Stimulated activated CD8-positive, alpha-beta memory T cell treated with anti-CD3 and anti-CD28 coated beads, Interleukin-2, amount 100 ng/mL, for 1 hour (primary cell): ENCODE data around the gene FAM107B.

Experiments used
- DNase-seq, 2 donors: peaks; one replicate each; pipeline ENCODE4 v3.0.0-alpha.2; 2020; ENCODE audit warnings: low read depth in 2 of 2

FAM107B gene

GRCh38 chr10:14776546-14776945 lies 1.8 kb upstream of the FAM107B start:
- no peak for DNase-seq

DNA sequence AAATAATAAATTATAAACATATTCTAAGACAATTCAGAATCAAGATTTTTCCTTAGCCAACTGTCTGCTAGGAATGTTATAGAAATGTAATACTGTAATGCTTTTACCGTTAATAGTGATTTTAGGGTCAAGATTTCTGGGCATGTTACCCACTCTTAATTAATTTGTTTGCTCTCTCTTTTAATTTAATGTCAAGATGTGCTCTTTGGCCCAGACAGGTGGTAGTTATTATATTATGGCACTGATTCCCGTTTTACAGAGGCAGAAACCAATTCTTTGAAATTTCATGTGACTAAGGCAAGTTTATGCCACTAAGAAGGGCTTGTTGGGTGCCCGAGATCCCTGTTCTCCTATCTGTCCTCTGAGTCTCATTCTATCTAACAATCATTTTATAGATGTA lies 959 bp upstream of the FAM107B start:
- no peak for DNase-seq

DNA sequence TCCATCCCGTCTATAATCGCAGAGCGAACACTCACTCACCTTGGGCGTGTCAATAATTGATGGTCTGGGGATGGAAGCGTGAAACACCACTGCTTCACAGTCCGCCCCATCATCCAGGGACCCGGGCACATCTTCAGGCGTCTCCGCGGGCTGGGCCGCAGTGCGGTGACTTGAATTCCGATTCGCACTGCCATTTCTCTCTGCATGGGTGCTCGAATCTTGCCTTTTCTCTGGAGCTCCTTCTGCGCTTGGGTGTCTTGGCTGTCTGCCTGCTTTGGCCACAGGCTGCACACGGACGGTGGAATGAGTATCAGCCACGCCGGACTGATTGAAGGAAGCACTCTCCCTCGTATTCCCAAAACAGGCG lies 500 bp downstream of the FAM107B start:
- DNase-seq, result no peak

DNA sequence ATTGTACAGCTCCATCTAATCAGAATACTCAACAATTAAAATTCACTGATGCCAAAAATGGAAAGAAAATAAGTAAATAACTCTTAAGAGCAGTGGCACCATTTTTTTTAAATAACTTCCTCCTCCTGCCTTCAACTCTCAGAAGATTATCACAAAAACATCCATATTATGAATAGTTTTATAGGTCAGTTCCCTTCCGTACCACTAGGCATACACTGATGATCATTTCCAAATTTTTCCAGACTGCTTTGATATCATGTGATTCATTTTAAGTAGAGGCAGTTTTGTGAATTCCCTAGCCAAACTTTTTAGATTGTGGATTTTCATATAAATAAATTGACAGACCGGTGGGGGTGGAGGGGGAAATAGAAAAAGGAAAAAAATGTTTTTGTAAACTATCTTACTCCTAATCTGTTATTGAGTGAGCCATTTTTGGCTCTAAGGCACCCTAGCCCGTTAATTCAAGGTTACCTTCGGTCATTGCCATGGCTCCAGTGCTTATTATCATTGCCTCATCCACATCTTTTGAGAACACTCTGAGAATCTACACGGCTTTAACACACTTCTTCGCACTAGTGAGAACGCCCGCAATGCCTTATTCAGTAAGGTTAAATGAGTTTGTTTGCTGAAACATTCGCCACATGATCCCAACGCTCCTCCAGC lies 1.0 kb downstream of the FAM107B start:
- no peak for DNase-seq

DNA sequence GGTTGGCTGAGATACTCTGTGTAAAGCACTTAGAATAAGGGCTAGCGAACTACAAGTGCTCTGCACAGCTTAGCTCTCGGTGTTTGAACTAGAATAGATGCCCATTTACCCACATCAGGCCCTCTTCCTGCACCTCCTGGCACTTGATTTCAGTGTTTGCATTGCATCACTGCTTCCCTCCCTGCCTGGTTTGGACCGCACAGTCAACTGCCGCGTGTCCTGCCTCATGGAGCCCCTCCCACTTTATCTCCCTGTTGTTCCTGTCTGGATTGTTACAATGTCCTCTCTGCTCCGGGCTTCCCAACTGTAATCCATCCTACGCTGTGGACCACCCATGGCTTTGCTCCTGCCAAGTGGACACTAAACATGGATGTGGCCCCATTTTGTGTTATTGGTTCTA lies 2.3 kb downstream of the FAM107B start:
- DNase-seq, result no peak

GRCh38 chr10:14770927-14771326 lies 3.8 kb downstream of the FAM107B start:
- DNase-seq, result no peak

GRCh38 chr10:14761372-14761771 lies 13.3 kb downstream of the FAM107B start:
- no peak for DNase-seq

DNA sequence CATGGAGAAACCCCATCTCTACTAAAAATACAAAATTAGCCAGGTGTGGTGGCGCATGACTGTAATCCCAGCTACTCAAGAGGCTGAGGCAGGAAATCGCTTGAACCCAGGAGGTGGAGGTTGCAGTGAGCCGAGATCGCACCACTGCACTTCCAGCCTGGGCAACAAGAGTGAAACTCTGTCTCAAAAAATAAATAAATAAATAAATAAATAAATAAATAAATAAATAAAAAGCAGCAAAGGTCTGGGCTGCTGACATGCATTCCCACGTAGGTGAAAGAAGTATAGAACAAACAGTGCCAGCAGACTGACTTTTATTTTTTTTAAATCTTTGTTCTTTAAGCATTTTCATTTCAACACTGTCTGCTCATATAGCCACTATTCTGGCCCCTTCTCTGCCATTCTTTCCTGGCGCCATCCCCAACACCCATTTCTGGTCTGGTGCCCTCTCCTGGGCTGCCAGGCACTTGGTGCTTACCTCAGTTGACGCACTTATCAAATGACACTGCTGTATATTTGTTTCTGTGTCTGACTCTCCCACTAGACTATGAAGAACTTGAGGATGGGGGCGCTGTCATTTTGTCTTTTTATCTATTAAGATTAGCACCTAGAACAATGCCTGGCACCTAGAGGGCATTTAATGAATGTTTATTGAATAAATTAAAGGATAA lies 15.6 kb downstream of the FAM107B start:
- no peak for DNase-seq

DNA sequence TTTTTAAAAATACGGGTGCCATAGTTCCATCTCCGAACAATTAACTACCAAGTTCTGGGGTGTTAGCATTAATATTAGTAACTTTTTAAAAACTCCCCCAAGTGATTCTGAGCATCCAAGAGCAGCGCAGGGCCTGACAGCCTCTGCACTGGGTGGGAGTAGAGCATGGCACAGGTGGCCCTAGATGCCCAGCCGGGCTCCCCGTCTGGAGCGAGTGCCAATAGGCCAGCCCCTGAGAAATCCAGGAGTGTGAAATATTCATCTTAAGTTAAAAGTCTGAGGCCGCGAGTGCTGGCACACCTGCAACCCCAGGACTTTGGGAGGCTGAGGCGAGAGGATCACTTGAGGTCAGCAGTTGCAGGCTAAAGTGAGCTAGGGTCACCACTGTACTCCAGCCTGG lies 16.2 kb downstream of the FAM107B start:
- no peak for DNase-seq

- DNase-seq, result no peak
Measured at GRCh38 chr10:14757986-14758385, 16.7 kb downstream of the FAM107B start.

- no peak for DNase-seq
Measured at GRCh38 chr10:14757394-14757793, 17.3 kb downstream of the FAM107B start.

DNA sequence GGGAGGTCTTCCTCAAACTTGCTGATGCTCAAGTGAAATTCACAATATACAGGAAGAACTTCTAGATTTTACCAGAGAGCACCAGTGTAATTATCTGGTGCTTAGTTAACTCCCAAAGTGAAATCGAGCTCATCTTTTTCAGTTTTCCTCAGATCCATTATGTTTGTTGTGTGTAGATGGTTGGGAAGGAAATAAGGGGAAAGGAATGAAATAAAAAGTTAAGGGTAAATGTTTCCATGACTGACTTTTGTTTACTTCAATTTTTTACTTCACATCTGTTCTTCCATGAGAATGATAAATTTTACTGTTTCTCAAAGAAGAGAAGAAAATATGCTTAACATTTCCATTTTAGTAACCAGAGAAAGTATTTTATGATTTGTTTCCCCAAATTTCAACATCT lies 21.3 kb downstream of the FAM107B start:
- DNase-seq, result no peak

DNA sequence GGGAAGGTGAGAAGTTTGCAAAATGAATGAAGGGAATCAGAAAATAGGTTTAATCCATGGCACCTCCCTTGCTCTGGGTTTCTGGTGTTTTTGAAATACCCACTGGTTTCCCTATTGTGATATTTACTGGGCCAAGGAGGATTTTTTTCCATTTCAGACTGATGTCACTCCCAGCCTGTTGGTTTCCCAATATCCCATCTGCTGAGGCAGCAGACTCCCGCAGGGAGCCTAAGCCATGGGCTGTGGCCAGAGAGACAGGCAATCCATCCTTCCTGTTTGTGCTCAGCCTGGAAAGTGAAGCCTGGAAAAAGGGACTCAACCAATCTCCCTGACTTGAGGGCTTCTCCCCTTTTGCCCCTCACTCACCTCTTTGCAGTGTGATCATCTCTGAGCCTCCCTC lies 22.8 kb downstream of the FAM107B start:
- DNase-seq, result no peak

DNA sequence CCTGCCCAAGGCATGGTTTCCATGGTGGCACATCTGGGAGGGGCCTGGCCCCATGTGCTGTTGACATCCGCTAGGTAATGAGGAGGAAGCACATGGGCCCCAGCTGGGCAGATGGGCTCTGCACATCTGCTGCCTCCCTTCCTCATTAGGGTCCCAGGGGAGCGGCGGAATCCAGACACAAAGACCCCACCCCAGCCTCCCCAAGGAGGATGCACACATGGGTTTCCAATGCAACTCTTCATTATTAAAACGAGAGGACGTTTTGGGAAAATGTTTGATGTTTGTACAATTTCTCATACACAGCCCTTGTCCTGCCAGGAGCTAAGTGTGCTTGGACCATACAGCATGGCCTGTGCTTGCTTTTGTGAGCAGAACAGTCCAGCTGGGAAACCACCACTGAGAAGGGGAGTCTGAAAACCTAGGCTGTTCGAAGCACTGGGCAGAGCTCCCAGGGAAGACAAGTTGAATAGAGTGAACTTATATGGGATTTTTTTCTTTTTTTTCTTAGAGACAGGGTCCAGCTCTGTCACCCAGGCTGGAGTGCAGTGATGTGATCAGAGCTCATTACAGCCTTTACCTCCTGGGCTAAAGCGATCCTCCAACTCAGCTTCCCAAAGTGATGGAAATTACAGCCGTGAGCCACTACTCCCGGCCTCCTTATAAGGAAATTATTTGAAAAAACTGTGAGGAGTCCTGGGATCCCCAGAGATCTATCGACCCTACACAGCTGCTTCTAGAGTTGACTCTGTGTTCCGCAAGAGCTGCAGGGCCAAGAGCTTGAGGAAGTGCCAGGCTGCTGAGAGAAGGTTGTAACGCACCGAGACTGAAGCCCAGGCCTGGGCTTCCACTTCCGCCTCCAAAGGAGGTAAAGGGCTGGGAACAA lies 23.4 kb downstream of the FAM107B start:
- DNase-seq, result no peak

DNA sequence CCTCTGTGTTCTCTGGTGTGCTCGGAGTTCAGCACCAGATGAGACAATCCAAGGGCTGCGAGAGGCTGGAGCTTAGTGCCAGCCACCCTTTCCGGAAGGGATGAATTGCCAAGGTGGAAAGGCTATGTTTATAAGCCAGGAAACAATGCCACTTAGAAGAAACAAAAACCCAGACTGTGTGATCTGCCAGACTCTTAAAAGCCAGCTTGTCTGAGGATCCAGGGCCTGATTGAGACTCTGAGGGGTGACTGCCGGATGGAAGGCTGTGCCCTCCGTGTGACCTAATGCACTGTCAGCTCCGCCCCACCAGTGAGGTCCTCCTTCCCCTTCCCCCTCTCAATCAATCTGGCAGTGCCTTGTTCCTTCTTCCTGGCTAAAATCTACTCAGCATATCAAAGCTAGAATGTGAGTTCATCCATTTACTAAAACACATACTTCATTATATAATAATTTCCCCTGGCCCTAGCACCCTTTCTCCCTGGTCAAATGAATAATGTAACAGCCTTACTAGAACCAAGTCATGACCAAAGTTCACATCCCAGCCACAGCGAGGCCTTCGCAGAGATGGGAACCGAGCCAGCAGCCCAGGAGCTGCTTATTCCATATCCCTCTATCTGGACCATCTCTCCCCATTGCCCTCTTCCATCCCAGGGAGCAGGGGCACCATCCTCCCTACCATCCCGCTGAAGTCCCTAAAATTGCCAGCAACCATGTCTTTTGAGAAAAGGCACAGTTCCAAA lies 25.5 kb downstream of the FAM107B start:
- DNase-seq, result no peak

DNA sequence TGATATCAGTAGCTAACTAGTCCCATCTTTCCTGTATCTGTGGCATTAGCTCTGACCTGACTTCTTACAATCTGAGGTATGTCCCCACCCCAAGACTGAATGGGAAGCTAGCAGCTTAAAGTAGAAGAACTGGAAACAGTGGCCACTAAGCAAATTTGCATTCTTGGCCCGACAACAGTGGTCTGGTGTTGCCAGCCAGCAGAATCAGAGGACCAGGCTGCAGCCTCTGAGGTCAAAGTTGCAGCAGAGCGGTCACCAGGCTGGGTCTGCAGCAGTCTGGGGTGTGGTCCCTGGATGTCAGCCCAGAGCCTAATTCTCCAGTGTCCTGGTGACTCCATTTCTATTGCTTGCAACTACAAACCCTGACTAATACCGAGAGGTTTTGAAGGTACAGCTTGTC lies 26.3 kb downstream of the FAM107B start:
- no peak for DNase-seq

DNA sequence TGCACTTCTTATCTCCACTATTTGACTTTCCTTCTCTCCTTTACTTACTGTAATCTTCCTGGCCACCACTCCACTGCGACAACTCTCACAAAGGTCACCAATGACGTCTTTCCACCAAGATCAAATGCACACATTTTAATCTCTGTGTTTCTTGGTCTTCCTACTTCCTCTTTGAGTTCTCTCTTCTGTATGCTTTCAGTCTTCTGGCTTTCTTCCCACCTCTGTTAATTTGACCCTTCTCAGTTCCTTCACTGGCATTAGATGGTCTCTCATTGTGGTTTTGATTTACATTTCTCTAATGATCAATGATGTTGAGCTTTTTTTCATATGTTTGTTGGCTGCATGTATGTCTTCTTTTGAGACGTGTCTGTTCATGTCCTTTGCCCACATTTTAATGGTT lies 31.9 kb downstream of the FAM107B start:
- no peak for DNase-seq

GRCh38 chr10:14742382-14742781 lies 32.3 kb downstream of the FAM107B start:
- DNase-seq, result no peak

DNA sequence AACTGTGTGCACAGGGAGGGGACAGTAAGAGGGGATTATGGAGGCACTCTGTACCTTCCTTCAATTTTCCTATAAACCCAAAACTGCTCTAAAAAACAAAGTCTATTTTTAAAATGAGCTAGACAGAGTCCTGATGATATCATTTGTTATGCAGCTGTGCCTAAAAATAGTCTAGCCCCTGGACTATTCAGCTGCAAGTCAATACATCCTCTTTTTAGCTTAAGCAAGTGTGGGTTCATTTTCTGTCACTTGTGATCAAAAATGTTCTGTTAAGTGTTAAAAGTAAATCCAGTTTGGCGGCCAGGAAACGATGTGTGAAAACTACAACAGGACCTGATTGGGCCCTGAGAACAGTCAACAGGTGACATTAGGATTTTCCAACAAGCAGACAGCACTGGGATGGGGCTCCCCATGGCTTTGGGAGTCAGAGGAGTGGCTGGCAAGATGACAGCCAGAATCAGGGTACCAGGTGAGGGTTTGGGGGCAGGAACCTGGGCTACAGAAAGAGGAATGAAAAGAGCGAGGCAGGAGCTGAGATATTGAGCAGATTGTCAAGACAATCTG lies 33.9 kb downstream of the FAM107B start:
- no peak for DNase-seq

GRCh38 chr10:14737808-14738545 lies 36.7 kb downstream of the FAM107B start:
- DNase-seq, result no peak

GRCh38 chr10:14736600-14737081 lies 38.1 kb downstream of the FAM107B start:
- no peak for DNase-seq
